ENCODE results near the gene TEK.

Gene TEK

GRCh38 chr9:27204578-27204977 lies 95.6 kb downstream of the TEK start:
- Histone ChIP-seq H3K4me1 (ENCODE audit: low read depth, poor library complexity, severe bottlenecking) (no peaks in the 10 kb centered on the region), H3K27ac (no peak overlapping the region), H3K4me3 (IDR thresholded peaks at IDR 0.05; ENCODE audit: insufficient read depth, low read depth, low read length) (no peak overlapping the region), H3K9ac (no peak overlapping the region), H4K20me1 (ENCODE audit: insufficient read depth) (no peaks in the 10 kb centered on the region), H2AFZ (ENCODE audit: low read depth) (no peak overlapping the region), H3K27me3 (ENCODE audit: insufficient read depth, low read depth) (no peaks in the 10 kb centered on the region), H3K79me2 (ENCODE audit: insufficient read depth, low read depth) (no peaks in the 10 kb centered on the region), H3K36me3 (ENCODE audit: insufficient read depth) (no peaks in the 10 kb centered on the region), H3K4me2 (no peak overlapping the region)
- TF ChIP-seq CTCF (conservative IDR thresholded peaks at IDR 0.05; ENCODE audit: low read depth, low read length): no peak

- Histone ChIP-seq H2AFZ (ENCODE audit: low read depth) (no peak overlapping the region), H4K20me1 (ENCODE audit: insufficient read depth) (no peaks in the 10 kb centered on the region), H3K79me2 (ENCODE audit: insufficient read depth, low read depth) (no peaks in the 10 kb centered on the region), H3K4me1 (ENCODE audit: low read depth, poor library complexity, severe bottlenecking) (no peaks in the 10 kb centered on the region), H3K4me2 (no peak overlapping the region), H3K27ac (no peak overlapping the region), H3K36me3 (ENCODE audit: insufficient read depth) (no peaks in the 10 kb centered on the region), H3K9ac (no peak overlapping the region), H3K4me3 (IDR thresholded peaks at IDR 0.05; ENCODE audit: insufficient read depth, low read depth, low read length) (no peak overlapping the region), H3K27me3 (ENCODE audit: insufficient read depth, low read depth) (no peaks in the 10 kb centered on the region)
- TF ChIP-seq CTCF (conservative IDR thresholded peaks at IDR 0.05; ENCODE audit: low read depth, low read length): no peak
These were observed 96.2 kb downstream of the TEK start for GRCh38 chr9:27205198-27205597.

GRCh38 chr9:27206041-27206440 lies 97.0 kb downstream of the TEK start:
- Histone ChIP-seq H3K79me2 (ENCODE audit: insufficient read depth, low read depth) (no peaks in the 10 kb centered on the region), H3K4me2 (no peak overlapping the region), H3K9ac (no peak overlapping the region), H3K4me1 (ENCODE audit: low read depth, poor library complexity, severe bottlenecking) (no peaks in the 10 kb centered on the region), H3K27me3 (ENCODE audit: insufficient read depth, low read depth) (no peaks in the 10 kb centered on the region), H2AFZ (ENCODE audit: low read depth) (no peak overlapping the region), H3K4me3 (IDR thresholded peaks at IDR 0.05; ENCODE audit: insufficient read depth, low read depth, low read length) (no peak overlapping the region), H3K27ac (no peak overlapping the region), H3K36me3 (ENCODE audit: insufficient read depth) (no peaks in the 10 kb centered on the region), H4K20me1 (ENCODE audit: insufficient read depth) (no peaks in the 10 kb centered on the region)
- no peak for TF ChIP-seq CTCF (conservative IDR thresholded peaks at IDR 0.05; ENCODE audit: low read depth, low read length)

GRCh38 chr9:27209034-27209433 lies 100.0 kb downstream of the TEK start:
- Histone ChIP-seq H4K20me1 (ENCODE audit: insufficient read depth) (no peaks in the 10 kb centered on the region), H3K4me2 (no peak overlapping the region), H3K27me3 (ENCODE audit: insufficient read depth, low read depth) (no peaks in the 10 kb centered on the region), H3K27ac (no peak overlapping the region), H3K79me2 (ENCODE audit: insufficient read depth, low read depth) (no peaks in the 10 kb centered on the region), H3K4me3 (IDR thresholded peaks at IDR 0.05; ENCODE audit: insufficient read depth, low read depth, low read length) (no peak overlapping the region), H3K36me3 (ENCODE audit: insufficient read depth) (no peaks in the 10 kb centered on the region), H2AFZ (ENCODE audit: low read depth) (no peak overlapping the region), H3K9ac (no peak overlapping the region), H3K4me1 (ENCODE audit: low read depth, poor library complexity, severe bottlenecking) (no peaks in the 10 kb centered on the region)
- no peak for TF ChIP-seq CTCF (conservative IDR thresholded peaks at IDR 0.05; ENCODE audit: low read depth, low read length)

- no peaks in the 10 kb centered on the region for H3K4me1 ChIP-seq (ENCODE audit: low read depth, poor library complexity, severe bottlenecking)
- H3K4me3 ChIP-seq (IDR thresholded peaks at IDR 0.05; ENCODE audit: insufficient read depth, low read depth, low read length): no peak overlapping the region
- H3K79me2 ChIP-seq (ENCODE audit: insufficient read depth, low read depth): no peaks in the 10 kb centered on the region
- H3K27me3 ChIP-seq (ENCODE audit: insufficient read depth, low read depth): no peaks in the 10 kb centered on the region
- no peak overlapping the region for H3K9ac ChIP-seq
- no peak for TF ChIP-seq CTCF (conservative IDR thresholded peaks at IDR 0.05; ENCODE audit: low read depth, low read length)
- H3K27ac ChIP-seq: no peak overlapping the region
- H4K20me1 ChIP-seq (ENCODE audit: insufficient read depth): no peaks in the 10 kb centered on the region
- no peak overlapping the region for H3K4me2 ChIP-seq
- H2AFZ ChIP-seq (ENCODE audit: low read depth): no peak overlapping the region
- no peaks in the 10 kb centered on the region for H3K36me3 ChIP-seq (ENCODE audit: insufficient read depth)
These were observed 101.6 kb downstream of the TEK start for GRCh38 chr9:27210588-27210987.

Data from KMS-11 (cell line).